HG03280 (cell line): Measurements from ENCODE around the gene MAGI3.
"Not testable (repeated sequence)": the region's sequence is repeated elsewhere in the genome, so short reads cannot be mapped to it uniquely, and the experiment has no call there.

Experiments used
- ATAC-seq: cut with Tn5 transposase; IDR thresholded peaks from one replicate; pipeline ENCODE4 v1.9.1; 2021; ENCODE audit warnings: mild to moderate bottlenecking, moderate library complexity; ENCODE audit not compliant: unreplicated experiment

The MAGI3 gene

GRCh38 chr1:113509766-113510165 is 119.5 kb downstream of the MAGI3 start:
- ATAC-seq: not testable (repeated sequence)

GRCh38 chr1:113511269-113511668 is 121.0 kb downstream of the MAGI3 start:
- no peak for ATAC-seq

- no peak for ATAC-seq
Observed at GRCh38 chr1:113515498-113515897, 125.2 kb downstream of the MAGI3 start.

GRCh38 chr1:113517346-113517745 is 127.0 kb downstream of the MAGI3 start:
- no peak for ATAC-seq

GRCh38 chr1:113517983-113518382 is 127.7 kb downstream of the MAGI3 start:
- ATAC-seq: no peak

- no peak for ATAC-seq
Observed at GRCh38 chr1:113519556-113519955, 129.2 kb downstream of the MAGI3 start.

- ATAC-seq: no peak
Observed at GRCh38 chr1:113530021-113530420, 139.7 kb downstream of the MAGI3 start.

- no peak for ATAC-seq
Observed at GRCh38 chr1:113531321-113531720, 141.0 kb downstream of the MAGI3 start.

- no peak for ATAC-seq
Observed at GRCh38 chr1:113533061-113533460, 142.7 kb downstream of the MAGI3 start.

- no peak for ATAC-seq
Observed at GRCh38 chr1:113534130-113534817, 144.0 kb downstream of the MAGI3 start.

- no peak for ATAC-seq
Observed at GRCh38 chr1:113534875-113535274, 144.6 kb downstream of the MAGI3 start.

GRCh38 chr1:113536182-113536780 is 146.0 kb downstream of the MAGI3 start:
- ATAC-seq: no peak

- no peak for ATAC-seq
Observed at GRCh38 chr1:113538225-113538624, 147.9 kb downstream of the MAGI3 start.

- ATAC-seq: no peak
Observed at GRCh38 chr1:113540335-113540734, 150.0 kb downstream of the MAGI3 start.

- ATAC-seq: no peak
Observed at GRCh38 chr1:113541106-113541505, 150.8 kb downstream of the MAGI3 start.

GRCh38 chr1:113542221-113542701 is 151.9 kb downstream of the MAGI3 start:
- ATAC-seq: no peak

GRCh38 chr1:113543110-113543509 is 152.8 kb downstream of the MAGI3 start:
- ATAC-seq: no peak

GRCh38 chr1:113545210-113545609 is 154.9 kb downstream of the MAGI3 start:
- no peak for ATAC-seq

GRCh38 chr1:113545626-113546025 is 155.3 kb downstream of the MAGI3 start:
- no peak for ATAC-seq

GRCh38 chr1:113551728-113552127 is 161.4 kb downstream of the MAGI3 start:
- no peak for ATAC-seq

- ATAC-seq: no peak
Observed at GRCh38 chr1:113552244-113552643, 161.9 kb downstream of the MAGI3 start.

GRCh38 chr1:113557187-113557586 is 166.9 kb downstream of the MAGI3 start:
- ATAC-seq: no peak

GRCh38 chr1:113565621-113566020 is 175.3 kb downstream of the MAGI3 start:
- ATAC-seq: no peak
